Coronary artery (tissue), 2 donors: ENCODE results near the gene GPBP1.
"Not testable (repeated sequence)": the region's sequence is repeated elsewhere in the genome, so short reads cannot be mapped to it uniquely, and the experiment has no call there.

Source experiments
- DNase-seq: peaks from one replicate; pipeline ENCODE4 v3.0.0-alpha.2; 2017; ENCODE audit warnings: low spot score
- H3K27ac ChIP-seq, 2 donors: fragments of 200-600 bp; sonication (generic); one replicate each; pipeline ENCODE4 v1.5.1; 2016 to 2019
- H3K4me3 ChIP-seq: fragments of 200-600 bp; sonication (generic); 2 replicates; pipeline ENCODE4 v1.5.1; 2016; ENCODE audit warnings: mild to moderate bottlenecking, moderate library complexity
- TF ChIP-seq, protein P1 (sequence below): fragments of 200-600 bp; sonication (generic); IDR thresholded peaks from one replicate; pipeline ENCODE4 v1.5.1; 2019; ENCODE audit warnings: antibody characterized with exemption

GPBP1 gene

DNA sequence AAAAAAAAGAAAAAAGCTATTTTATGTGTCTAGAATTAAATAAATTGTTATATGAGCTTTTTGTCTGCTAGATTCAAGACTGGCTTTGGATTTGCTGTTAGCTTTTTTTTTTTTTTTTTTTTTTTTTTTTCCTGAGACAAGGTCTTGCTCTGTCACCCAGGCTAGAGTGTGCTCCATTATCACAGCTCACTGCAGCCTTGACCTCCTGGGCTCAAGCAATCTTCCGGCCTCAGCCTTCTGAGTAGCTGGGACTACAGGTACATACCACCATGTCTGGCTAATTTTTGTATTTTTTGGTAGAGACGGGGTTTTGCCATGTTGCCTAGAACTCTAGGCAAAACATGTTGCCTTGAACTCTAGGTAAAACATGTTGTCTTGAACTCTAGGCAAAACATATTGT lies 16.7 kb downstream of the GPBP1 start:
- TF ChIP-seq, protein P1, sequence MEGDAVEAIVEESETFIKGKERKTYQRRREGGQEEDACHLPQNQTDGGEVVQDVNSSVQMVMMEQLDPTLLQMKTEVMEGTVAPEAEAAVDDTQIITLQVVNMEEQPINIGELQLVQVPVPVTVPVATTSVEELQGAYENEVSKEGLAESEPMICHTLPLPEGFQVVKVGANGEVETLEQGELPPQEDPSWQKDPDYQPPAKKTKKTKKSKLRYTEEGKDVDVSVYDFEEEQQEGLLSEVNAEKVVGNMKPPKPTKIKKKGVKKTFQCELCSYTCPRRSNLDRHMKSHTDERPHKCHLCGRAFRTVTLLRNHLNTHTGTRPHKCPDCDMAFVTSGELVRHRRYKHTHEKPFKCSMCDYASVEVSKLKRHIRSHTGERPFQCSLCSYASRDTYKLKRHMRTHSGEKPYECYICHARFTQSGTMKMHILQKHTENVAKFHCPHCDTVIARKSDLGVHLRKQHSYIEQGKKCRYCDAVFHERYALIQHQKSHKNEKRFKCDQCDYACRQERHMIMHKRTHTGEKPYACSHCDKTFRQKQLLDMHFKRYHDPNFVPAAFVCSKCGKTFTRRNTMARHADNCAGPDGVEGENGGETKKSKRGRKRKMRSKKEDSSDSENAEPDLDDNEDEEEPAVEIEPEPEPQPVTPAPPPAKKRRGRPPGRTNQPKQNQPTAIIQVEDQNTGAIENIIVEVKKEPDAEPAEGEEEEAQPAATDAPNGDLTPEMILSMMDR = no peak
- Histone ChIP-seq H3K27ac (no peak overlapping the region), H3K4me3 (no peak overlapping the region)
- no peak for DNase-seq

DNA sequence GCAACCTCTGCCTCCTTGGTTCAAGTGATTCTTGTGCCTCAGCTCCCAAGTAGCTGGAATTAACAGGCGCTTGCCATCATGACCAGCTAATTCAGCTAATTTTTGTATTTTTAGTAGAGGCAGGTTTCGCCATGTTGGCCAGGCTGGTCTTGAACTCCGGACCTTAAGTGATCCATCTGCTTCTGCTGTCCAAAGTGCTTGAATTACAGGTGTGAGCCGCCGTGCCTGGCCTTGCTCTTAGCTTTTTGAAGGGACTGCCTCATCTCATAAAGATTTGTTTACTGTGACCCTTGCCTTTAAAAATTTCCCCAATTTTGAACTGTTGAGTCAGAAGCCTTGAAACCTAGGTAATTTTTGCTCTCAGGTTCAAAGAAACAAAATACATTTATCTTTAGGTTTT lies 17.3 kb downstream of the GPBP1 start:
- no peak overlapping the region for H3K4me3 ChIP-seq
- TF ChIP-seq, protein P1 = no peak
- DNase-seq = no peak
- no peak overlapping the region for H3K27ac ChIP-seq

DNA sequence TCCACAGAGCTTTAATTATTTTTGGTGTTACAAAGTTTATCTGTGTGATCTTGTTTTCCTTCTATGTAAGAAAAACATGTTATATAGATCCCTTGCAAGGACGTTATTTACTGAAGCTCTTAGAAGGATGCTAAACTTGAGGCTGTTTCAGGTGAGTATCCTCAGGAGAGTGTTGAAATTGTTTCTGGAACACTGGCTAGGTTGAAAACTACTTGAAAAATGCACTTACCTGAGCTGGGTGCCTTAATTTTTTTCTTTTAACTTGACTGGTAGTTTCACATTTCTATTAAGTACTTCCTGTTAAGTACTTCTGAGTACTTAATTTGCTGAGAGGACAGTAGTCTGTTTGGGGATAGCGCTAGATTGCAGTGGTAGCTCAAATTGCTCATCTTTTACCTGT lies 18.1 kb downstream of the GPBP1 start:
- no peak overlapping the region for H3K27ac ChIP-seq
- TF ChIP-seq, protein P1 = no peak
- no peak overlapping the region for H3K4me3 ChIP-seq
- DNase-seq = no peak

DNA sequence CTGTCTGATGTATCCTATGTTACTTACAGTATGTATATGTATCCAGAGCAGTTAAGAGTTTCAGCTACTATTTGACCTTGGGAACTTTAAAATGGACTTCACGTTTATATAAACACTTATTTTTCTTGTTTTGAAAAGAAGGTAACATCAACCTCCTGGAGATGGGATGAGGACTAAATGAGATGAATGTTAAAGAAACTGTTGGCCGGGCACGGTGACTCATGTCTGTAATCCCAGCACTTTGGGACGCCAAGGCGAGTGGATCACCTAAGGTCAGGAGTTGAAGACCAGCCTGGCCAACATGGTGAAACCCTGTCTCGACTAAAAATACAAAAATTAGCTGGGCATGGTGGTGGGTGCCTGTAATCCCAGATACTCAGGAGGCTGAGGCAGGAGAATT lies 19.0 kb downstream of the GPBP1 start:
- not testable (repeated sequence) for H3K27ac ChIP-seq, H3K4me3 ChIP-seq, DNase-seq

DNA sequence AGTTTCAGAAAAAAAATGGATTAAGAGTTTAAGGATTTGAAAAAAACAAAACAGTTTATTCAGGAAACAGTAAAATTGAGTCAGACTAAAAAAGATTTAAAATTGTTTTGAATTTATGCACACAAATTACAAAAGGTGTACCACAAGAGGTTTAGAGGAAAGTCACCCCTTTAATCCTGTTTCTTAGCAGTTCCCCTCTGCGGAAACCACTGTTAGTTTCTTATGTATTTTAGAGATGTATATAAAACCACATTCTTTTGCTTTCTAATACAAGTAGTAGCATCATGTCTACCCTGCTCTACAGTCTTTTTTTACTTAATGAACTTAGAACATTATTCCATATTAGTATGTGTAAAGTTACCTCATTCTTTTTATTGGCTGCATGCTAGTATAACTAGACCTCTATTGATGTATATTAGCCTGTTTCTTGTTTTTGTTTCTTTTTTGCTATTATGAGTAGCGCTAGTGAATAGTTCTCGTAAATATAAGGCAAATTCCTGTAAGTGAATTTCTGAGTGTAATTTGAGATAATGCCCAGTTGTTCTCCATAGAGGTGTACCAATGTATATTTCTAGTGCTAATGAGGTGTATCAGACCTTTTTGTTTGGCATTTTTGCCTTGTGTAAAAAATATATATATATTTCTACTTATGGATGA lies 20.0 kb downstream of the GPBP1 start:
- no peak overlapping the region for H3K4me3 ChIP-seq
- TF ChIP-seq, protein P1 = no peak
- no peak for DNase-seq
- no peak overlapping the region for H3K27ac ChIP-seq

DNA sequence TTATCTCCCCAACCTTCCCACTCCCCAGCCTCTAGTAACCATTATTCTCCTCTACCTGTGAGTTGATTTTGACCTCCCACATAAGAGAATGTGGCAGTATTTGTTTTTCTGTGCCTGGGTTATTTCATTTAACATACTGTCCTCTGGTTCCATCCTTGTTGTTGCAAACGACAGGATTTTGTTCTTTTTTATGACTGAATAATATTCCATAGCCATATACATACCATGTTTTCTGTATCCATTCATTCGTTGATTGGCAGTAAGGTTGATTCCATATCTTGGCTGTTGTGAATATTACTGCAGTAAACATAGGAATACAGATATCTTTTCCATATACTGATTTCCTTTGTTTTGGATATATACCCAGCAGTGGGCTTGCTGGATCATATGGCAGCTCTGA lies 20.8 kb downstream of the GPBP1 start:
- TF ChIP-seq, protein P1 = no peak
- DNase-seq = no peak
- H3K4me3 ChIP-seq = no peak overlapping the region
- no peak overlapping the region for H3K27ac ChIP-seq

DNA sequence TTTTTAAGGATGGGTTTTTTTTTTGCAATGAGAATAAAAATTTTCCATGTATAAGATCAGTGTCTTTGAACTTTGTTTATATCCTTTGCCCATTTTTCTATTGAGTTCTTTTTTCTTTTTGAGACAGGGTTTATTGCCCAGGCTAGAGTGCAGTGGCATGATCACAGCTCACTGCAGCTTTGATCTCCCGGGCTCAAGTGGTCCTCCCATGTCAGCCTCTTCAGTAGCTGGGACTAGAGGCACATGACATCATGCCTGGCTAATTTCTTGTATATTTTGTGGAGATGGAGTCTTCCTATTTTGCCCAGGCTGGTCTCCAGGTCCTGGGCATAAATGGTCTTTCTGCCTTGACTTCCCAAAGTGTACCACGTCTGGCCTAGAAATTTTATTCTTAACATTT lies 21.2 kb downstream of the GPBP1 start:
- no peak overlapping the region for H3K27ac ChIP-seq
- TF ChIP-seq, protein P1 = no peak

DNA sequence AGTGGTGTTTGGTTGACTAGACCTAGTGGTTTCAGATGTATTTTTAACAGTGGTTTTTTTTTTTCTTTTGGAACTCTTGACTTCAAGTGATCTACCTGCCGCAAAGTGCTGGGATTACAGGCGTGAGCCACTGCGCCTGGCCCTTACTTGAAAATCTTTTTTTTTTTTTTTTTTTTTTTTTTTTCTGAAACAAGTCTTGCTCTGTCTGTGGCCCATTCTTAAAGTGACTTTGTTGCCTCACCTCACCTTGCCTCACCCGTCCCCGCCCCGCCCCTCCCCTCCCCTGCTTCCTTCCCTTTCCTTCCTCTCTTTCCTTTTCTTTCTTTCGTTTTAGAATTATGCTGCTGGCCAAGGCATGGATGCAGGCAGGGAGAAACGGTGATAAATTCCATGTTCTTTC lies 26.0 kb downstream of the GPBP1 start:
- TF ChIP-seq, protein P1 = no peak
- no peak overlapping the region for H3K4me3 ChIP-seq
- no peak for DNase-seq
- no peak overlapping the region for H3K27ac ChIP-seq

More for the DNA sequence above, 21.2 kb downstream of the GPBP1 start:
- H3K4me3 ChIP-seq = no peak overlapping the region
- DNase-seq = no peak
